NCI-H460 (cell line): ENCODE data around the gene GRIK3. TPM values are rescaled to one million over a fixed set of nuclear protein-coding genes. Genes with fewer than 3 reads are reported as not detected.
"Not testable (repeated sequence)": the region's sequence is repeated elsewhere in the genome, so short reads cannot be mapped to it uniquely, and the experiment has no call there.

Experiments
- DNase-seq: peaks from one replicate; pipeline ENCODE4 v3.0.0-alpha.2; 2016; ENCODE audit warnings: low read depth; ENCODE audit errors: extremely low read depth
- polyA plus RNA-seq: library from polyadenylated mRNA; depleted of rRNA; stranded (reverse); fragments of >200 nt; gene quantifications from 2 replicates; pipeline ENCODE4 v1.2.3, GENCODE V29; 2014; cell fraction: nucleus; rRNA removed
- total RNA-seq: library from RNA; depleted of rRNA; stranded (reverse); fragments of >200 nt; shearing (Covaris generic); gene quantifications from 2 replicates; pipeline ENCODE4 v1.2.3, GENCODE V29; 2014; rRNA removed

Gene GRIK3
- not detected in 2 replicates for total RNA-seq
- not detected in 2 replicates for polyA plus RNA-seq

DNA sequence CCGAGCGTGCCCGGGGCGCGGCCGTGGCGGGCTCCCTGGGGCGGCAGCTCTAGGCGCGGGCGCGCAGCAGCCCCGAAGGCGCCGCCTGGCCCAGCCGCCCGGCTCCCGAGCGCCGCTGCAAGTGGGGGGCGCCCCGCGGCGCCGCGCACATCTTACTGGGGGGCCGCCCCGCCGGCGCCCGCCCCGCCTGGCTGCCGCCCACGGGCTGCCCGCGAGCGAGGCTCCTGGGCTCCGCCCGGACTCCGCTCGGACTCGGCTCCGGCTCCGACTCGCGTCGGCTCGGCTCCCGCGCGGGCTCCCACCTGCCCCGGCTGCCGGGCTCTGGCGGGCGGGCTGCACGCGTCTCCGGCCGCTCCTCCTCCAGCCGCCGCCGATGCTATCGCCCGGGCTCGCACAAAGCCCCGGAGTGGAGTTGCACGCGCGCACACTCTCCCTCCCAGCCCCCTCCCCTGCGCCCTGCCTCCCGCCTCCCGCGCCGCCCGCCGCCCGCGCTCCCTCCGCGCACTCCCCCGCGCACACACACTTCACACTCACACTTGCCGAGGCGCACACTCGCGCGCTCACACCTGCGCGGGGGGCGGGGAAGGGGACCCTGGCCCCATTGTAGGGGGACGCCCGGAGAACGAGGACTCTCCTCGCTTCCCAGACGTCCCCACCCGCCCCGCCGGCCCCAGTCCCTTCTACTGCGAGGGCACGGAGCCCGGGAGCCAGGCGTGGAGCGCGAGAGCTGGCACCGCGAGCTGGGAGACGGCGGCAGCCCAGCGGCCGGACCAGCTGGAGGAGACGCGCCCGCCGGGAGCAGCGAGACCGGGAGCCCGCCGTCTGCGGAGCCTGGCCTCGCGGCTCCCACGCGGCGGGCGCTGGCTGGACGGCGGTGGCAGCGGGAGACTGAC, at the start of gene GRIK3:
Gene GRIK3 (minus strand): TSS at position 395 of the 893 bp plus-strand sequence. CDS start 407 bp downstream, outside the sequence.
- DNase-seq, result no peak

DNA sequence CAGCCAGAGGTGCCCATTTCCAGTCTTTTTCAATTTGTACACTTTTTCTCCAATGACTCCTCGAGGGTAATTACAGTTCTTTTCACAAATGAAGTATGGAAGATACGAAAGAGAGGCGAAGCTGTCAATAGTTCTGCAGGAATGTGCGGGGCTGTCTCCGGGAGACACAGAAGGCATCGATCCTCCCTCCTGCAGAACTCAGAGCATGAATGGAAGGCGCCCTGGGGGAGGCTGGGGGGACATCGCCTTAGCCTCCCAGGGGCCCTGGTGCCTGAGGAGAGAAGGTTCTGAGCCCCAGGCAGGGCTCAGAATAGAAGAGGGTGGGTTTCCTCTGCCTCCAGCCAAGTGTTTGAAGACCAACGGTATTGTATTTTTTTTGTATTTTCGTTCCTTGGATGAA, 49.7 kb upstream of the GRIK3 start:
- DNase-seq, result no peak

DNA sequence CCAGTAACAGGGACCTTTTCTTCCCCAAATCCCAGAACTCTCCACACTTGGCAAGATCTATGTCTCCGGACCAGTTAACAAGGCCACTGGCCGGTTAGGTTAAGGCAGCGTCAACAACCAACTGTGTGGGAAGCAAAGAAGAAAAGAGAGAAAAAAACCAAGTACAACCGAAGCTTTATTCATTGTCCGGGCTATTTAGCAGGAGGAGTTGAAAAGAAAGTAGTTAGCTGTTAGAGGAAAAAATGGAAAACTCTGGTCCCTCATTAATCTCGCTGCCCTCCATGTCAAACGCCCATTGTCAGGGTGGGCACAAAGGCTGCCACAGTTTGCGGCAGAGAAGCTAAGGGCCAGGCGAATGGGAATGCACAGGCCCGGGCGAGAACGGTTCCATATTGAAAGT, 49.3 kb upstream of the GRIK3 start:
- no peak for DNase-seq

DNA sequence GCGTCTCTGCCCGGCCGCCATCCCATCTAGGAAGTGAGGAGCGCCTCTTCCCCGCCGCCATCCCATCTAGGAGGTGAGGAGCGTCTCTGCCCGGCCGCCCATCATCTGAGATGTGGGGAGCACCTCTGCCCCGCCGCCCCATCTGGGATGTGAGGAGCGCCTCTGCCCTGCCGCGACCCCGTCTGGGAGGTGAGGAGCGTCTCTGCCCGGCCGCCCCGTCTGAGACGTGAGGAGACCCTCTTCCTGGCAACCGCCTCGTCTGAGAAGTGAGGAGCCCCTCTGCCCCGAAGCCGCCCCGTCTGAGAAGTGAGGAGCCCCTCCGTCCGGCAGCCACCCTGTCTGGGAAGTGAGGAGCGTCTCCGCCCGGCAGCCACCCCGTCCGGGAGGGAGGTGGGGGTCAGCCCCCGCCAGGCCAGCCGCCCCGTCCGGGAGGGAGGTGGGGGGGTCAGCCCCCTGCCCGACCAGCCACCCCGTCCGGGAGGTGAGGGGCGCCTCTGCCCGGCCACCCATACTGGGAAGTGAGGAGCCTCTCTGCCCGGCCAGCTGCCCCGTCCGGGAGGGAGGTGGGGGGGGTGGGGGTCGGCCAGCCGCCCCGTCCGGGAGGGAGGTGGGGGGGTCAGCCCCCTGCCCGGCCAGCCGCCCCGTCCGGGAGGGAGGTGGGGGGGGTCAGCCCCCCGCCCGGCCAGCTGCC, 46.1 kb upstream of the GRIK3 start:
- DNase-seq, result not testable (repeated sequence)

DNA sequence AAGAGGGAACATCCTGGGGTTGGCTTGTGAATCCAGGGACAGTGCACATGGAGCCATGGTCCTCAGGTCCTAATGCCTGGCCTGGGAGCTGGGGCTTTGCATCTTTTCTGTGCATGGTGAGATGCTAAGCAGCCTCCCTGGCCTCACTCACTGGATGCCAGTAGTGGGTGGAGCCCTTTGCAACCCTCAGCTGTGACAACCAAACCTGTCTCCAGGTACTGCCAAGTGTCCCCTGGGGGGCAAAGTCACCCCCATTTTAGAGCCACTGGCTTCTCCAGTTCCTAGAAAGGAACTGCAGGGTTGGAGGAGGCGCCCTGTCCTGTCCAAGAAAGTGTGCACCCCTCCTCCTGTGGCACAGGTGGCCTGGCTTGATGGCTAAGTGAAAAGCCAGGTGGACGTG, 44.6 kb upstream of the GRIK3 start:
- DNase-seq, result no peak

DNA sequence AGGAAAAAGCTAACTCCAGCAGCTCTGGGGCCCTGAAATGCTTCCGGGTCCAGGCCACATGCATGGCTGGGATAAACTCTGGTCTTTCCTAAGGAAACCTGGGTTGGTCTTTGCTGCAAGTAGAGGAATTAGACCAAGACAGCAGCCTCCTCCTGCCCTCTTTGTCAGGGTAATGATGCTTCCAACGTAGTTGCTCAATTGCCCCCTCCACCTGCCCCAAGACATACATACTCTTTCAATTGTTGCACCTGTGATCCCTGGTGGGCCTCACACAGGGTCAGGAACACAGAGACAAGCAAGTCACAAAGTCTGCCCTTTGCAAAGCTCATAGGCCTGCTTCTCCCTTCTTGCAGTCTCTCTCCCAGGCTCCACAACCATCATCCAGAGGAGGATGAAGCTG, 41.9 kb upstream of the GRIK3 start:
- DNase-seq, result no peak

DNA sequence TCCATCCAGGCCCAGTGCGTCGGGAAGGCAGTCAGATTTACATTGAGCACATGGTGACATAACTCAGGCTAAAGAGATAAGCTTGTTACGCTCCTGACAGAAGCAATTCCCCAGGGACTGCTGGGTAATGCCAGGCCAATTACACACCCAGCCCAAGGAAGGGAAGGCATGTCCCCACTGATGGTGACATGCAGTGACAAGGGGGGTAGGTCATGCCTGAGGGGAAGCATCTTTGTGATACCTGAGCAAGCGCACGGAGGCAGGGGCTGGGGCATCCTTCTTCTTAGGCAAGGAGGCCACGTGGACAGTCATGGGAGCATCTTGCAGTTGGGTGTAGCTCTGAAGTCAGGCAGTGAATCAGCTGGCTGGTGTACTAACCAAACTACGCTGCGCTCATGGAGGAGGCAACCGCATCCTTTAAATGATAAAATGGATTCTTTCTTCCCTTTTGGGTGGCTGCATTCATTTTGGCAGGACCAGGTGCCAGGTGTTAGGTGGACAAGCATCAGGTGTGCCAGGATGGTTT, 39.6 kb upstream of the GRIK3 start:
- no peak for DNase-seq

DNA sequence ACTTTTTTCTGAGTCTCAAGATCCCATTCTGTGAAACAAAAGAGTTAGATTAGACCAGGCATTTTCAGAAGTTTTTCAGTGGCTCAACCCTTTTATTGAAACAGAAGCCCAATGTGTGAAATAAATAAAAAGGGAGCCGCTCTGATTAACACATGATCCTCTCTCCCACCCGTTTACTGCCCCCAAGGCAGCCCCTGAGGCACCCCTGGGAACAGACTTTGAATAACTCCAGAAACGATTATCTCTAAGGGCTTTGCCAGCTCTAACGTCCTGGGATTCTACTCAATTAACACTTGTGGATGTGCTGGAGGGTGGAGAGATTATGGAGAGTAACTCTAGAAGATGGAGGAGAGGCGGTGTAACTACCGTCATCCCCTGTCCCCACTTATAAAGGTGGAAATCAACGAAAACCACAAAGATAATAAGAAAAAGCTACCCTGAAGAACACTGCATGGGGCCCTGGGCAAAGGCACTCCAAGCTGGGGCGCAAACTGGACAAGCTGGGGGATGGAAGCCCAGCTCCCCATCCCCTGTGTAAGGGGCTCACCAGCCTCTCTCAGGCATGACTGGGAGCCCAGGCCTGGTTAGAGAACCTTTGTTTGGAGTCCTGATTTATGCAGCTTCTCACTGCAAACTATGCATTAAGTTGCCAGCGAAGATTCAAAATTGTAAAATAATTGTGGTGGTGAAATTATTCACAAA, 39.0 kb upstream of the GRIK3 start:
- DNase-seq, result no peak

DNA sequence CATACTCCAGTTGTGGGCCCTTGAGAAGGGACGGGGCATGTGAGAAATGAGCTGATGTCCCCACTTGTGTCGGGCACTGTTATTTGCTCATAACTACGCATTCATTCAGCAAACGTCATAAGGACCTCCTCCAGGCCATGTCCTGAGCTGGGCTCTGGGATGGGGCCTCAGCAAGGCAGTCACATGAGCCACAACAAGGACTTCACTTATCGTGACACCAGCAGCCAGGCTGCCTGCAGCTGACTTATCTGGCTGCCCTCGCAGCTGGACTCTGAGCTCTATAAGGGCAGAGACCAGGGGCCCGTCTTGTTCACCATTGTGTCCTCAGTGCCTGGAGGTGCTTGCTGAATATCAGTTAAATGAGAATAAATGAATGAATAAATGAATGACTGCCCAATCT, 37.5 kb upstream of the GRIK3 start:
- DNase-seq, result no peak

DNA sequence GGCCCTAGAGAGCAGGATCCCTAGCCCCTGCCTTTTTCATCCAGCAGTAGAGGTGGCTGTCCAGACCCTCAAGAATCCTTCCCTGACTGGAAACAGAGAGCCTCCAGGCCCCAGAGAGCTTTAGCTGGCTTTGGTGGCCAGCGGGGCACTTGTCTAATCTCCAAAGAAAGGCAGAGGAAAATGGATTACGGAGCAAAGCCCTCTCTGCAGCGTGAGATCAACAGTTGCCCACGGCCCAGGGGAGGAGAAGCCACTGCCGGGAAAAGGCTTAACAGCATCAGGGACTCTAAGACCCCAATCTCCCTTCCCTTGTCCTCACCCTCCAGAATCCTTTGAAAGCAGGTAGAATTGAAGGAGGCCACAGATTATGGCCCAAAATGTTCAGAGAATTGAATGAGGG, 35.8 kb upstream of the GRIK3 start:
- DNase-seq, result no peak

DNA sequence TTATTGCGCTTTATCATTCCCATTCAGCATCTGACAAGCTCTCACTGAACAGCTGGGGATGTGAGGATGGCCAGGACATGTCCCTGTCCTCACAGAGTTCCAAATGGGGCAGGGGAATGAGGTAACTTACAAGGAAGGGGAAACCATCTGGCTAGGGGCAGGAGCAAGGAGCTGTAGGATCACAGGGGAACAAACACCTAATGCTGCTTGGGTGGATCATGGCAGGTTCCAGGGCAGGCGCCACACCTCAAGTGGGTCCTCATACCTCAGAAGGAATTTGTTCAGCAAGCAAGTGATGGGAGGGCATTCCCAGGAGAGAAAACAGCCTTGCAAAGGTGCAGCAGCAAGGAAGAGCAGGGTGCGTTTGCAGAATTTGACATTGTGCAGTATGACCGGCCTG, 35.1 kb upstream of the GRIK3 start:
- DNase-seq, result no peak

DNA sequence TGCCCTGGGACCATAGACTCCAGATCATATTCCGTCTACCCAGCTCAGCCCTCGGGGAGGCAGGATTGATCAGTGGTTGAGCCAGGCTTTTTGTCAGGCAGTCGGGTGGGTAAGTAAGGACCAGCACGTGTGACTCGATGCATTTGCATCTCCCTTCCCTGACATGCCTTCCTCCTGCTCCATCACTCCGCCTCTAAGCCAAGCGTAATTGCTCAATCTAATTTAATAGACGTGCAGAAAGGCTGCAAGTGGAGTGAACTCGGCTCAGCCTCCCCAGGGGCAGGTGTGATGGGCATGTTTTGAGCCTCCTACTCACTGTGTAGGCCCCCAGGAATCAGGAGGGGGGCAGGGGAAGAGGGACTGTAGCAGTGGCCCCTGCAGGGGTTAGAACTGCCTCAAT, 34.6 kb upstream of the GRIK3 start:
- no peak for DNase-seq

DNA sequence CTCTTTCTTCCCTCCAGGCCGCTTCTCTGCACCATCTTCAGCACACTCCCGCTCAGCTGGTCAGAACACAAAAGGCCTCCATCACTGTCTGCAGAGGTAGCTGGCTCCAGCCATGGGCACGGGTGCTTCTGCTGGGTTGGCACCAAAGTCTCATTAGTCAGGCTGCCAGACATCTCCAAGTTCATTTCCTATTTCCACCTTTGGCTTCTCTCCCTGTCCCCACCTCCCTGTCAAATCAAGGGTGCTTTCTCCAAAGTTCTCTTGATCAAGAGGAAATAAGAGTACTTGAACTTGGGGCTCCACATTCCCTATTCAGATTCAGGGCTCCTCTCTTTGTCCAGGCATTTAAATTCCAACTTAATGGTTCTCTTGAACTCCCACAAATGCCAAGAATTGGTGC, 33.9 kb upstream of the GRIK3 start:
- no peak for DNase-seq

DNA sequence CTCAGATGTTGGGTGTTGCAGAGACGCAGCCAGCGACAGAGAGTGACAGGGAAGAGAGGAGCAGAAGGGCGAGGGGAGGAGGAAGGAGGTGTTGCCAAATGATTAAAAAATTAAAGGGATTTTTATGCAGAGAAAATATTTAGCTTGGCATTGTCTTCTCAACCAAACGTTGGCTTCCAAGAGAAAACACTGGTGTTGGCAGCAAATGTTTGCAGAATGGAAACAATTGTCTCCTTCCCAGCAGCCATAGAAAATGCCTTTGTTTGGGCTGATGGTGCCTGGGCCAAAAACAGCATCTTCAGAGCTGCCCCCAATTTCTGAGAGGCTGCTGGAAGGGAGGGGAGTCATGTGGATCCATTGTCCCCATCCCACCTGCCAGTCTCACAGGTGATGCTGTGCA, 29.7 kb upstream of the GRIK3 start:
- DNase-seq, result no peak

DNA sequence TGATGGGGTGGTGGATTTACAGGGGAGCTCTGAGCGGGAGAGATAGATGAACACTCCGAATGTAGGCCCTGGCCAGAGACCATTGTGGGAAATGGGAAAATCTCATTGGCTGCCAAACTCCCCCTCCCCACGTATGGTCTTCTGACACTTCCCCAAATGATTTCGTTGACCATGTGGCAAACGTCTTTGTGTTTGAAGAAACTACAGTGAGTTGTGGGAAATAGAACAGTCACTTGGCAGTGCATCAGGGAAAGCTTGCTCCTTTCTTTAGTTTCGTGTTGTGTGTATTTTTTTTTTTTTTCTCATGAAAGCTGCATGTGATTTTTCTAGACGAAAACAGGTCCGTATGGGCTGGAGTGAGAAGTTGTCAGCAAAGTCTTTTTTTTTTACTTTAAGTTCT, 25.0 kb upstream of the GRIK3 start:
- no peak for DNase-seq

DNA sequence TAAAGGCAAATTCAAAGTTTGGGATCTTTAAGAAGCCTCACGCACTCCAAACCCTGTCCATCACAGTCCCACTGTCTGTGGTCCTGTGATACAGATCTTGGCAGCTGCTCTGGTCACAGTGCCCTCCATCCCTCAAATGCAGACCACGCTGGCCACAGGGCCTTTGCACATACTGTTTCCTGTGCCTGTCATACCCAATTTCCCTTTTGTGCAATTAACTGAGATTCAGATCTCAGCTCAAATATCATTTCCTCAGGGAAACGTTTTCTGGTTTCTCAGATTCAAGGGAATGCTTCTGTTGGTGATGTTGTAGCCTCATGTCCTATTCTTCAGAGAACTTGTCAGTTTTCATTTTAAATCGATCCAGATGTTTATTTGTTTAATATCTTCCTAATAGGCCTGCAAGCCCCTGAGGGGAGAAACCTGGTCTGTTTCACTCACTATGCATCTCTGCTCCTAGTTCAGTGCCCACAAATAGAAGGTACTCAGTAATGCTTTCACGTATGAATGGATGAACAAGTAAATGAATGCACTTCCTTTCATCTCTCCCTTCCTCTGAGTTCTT, 24.2 kb upstream of the GRIK3 start:
- no peak for DNase-seq

DNA sequence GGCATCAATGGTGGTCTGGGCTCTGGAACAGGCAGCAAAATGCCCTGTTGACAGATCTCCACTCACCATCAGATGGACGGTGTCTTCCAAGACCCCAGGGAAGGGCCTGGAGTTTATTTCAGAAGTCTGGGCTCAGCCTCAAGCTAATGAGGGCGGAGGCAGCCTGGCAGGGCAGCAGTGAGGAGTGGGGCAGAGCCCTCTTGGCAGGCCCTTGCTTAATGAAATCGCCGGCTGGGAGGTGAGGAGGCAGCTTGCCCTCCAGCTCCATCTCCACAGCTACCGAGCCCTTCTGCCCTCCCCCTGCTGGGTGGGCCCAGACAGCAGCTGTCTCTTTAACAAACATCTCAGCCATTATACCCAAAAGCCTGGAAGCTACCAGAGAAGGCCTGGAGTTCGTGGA, 22.0 kb upstream of the GRIK3 start:
- DNase-seq, result no peak

DNA sequence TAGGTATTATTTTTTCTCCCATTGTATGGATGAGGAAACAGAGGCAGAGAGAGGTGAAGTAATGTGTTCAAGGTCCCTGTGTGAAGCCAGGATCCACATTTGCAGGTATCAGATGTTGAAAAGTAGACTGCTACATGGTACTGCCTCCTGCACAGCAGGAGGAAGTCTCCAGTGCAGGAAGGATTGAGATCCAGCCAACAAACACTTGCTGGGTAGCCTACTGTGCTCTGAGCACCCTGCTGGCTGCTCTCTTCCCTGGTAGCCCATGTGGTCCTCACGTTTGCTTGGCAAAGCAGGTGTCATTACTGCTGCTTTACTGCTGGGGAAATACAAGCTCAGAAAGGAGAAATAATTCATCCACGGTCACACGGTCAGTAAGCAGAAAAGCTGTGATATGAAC, 21.3 kb upstream of the GRIK3 start:
- DNase-seq, result no peak

DNA sequence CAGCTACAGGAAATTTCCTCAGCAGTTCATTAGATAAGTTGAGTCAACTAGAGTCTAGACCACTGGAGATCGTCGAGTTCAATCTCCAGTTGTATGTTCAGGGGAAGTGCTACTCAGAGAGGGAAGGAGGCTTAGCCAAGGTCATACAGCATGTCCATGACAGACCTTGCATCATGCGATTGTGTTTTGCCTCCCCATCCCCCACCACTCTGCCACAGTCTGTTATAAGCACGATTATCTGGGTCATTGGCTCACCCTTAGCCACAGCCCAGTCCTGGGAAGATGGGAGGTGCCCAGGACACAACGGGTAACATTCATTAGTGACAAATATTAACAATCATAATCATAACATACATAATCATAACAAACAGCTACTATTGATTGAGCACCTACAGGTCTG, 18.9 kb upstream of the GRIK3 start:
- DNase-seq, result no peak

DNA sequence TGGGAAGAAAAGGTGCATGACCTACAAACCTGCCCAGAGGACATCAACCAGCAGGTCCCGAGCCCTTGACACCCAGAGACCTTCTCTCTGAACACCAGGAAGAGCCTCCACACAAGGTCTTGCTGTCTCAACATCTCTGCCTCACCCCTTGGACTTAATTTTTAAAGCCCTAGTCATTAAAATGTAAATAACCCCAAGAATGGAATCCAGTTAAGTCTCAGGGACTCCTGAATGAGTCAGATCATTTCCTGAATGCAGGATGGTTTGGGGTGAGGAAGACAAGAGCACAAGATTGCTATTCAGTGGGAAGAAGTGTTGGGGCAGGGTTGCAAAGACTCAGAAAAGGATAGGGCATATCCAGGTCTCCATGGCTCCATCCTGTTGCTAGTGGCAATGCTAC, 17.8 kb upstream of the GRIK3 start:
- no peak for DNase-seq

DNA sequence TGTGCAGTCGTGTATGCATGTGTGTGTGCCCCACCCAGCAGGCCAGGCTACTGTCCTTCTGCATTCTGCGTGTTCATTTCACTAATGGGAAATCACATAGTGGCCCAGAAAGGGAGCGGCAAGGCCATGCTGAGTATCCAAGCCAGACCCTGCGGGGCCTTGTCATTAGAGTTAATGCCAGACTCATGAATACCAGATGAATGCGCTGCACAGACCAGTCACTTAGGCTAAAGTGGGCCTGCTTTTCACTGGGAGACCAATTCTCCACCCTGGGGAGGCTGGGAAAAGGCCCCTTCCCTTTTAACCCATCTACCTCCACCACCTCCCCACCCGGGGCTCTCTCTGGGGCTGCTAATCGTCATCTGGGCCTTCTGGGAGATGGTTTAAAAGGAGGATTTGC, 17.0 kb upstream of the GRIK3 start:
- DNase-seq, result no peak
